ENCODE data around the gene CARNS1.

CARNS1 gene

GRCh38 chr11:67410369-67410831 lies 5.1 kb upstream of the CARNS1 start:
- Mint-ChIP-seq H3K4me1 (peaks cover 88% of the 10 kb centered on the region), H3K27me3 (no peaks in the 10 kb centered on the region), H3K9me3 (no peaks in the 10 kb centered on the region), H3K36me3 (no peaks in the 10 kb centered on the region), H3K27ac (peak overlapping the region; percentile 81), H3K4me3 (peak overlapping the region; percentile 67)

GRCh38 chr11:67410984-67411784 lies 4.3 kb upstream of the CARNS1 start:
- H3K36me3 Mint-ChIP-seq: no peaks in the 10 kb centered on the region
- no peaks in the 10 kb centered on the region for H3K9me3 Mint-ChIP-seq
- peak overlapping the region; percentile 46 for H3K27ac Mint-ChIP-seq
- H3K4me3 Mint-ChIP-seq: no peak overlapping the region
- H3K4me1 Mint-ChIP-seq: peaks cover 84% of the 10 kb centered on the region
- H3K27me3 Mint-ChIP-seq: no peaks in the 10 kb centered on the region

- no peak overlapping the region for H3K27ac Mint-ChIP-seq
- peaks cover 84% of the 10 kb centered on the region for H3K4me1 Mint-ChIP-seq
- H3K36me3 Mint-ChIP-seq: no peaks in the 10 kb centered on the region
- no peaks in the 10 kb centered on the region for H3K9me3 Mint-ChIP-seq
- H3K4me3 Mint-ChIP-seq: peak overlapping the region; percentile 23
- no peaks in the 10 kb centered on the region for H3K27me3 Mint-ChIP-seq
Measured at GRCh38 chr11:67411785-67412152, 3.7 kb upstream of the CARNS1 start.

- Mint-ChIP-seq H3K4me1 (peaks cover 82% of the 10 kb centered on the region), H3K27ac (peak overlapping the region; percentile 60), H3K27me3 (no peaks in the 10 kb centered on the region), H3K9me3 (no peaks in the 10 kb centered on the region), H3K36me3 (no peaks in the 10 kb centered on the region), H3K4me3 (no peak overlapping the region)
Measured at GRCh38 chr11:67412495-67413179, 2.8 kb upstream of the CARNS1 start.

GRCh38 chr11:67413266-67413849 lies 2.1 kb upstream of the CARNS1 start:
- Mint-ChIP-seq H3K27me3 (no peaks in the 10 kb centered on the region), H3K27ac (peak overlapping the region; percentile 60), H3K9me3 (no peaks in the 10 kb centered on the region), H3K36me3 (no peaks in the 10 kb centered on the region), H3K4me3 (peak overlapping the region; percentile 71), H3K4me1 (peaks cover 82% of the 10 kb centered on the region)

GRCh38 chr11:67416416-67417335 lies 1.2 kb downstream of the CARNS1 start:
- Mint-ChIP-seq H3K4me1 (peaks cover 80% of the 10 kb centered on the region), H3K27me3 (no peaks in the 10 kb centered on the region), H3K27ac (peak overlapping the region; percentile 85), H3K9me3 (no peaks in the 10 kb centered on the region), H3K36me3 (no peaks in the 10 kb centered on the region), H3K4me3 (peak overlapping the region; percentile 85)

GRCh38 chr11:67417425-67417824 lies 1.9 kb downstream of the CARNS1 start:
- no peak overlapping the region for H3K27ac Mint-ChIP-seq
- H3K27me3 Mint-ChIP-seq: no peaks in the 10 kb centered on the region
- H3K4me1 Mint-ChIP-seq: peaks cover 72% of the 10 kb centered on the region
- no peaks in the 10 kb centered on the region for H3K36me3 Mint-ChIP-seq
- H3K9me3 Mint-ChIP-seq: no peaks in the 10 kb centered on the region
- no peak overlapping the region for H3K4me3 Mint-ChIP-seq

- Mint-ChIP-seq H3K4me3 (peak overlapping the region; percentile 73), H3K9me3 (no peaks in the 10 kb centered on the region), H3K27me3 (no peaks in the 10 kb centered on the region), H3K27ac (peak overlapping the region; percentile 68), H3K4me1 (peaks cover 67% of the 10 kb centered on the region), H3K36me3 (no peaks in the 10 kb centered on the region)
Measured at GRCh38 chr11:67418476-67419281, 3.2 kb downstream of the CARNS1 start.

- peak overlapping the region; percentile 84 for H3K4me3 Mint-ChIP-seq
- H3K27ac Mint-ChIP-seq: no peak overlapping the region
- H3K27me3 Mint-ChIP-seq: no peaks in the 10 kb centered on the region
- H3K4me1 Mint-ChIP-seq: peaks cover 60% of the 10 kb centered on the region
- H3K36me3 Mint-ChIP-seq: no peaks in the 10 kb centered on the region
- H3K9me3 Mint-ChIP-seq: no peaks in the 10 kb centered on the region
Measured at GRCh38 chr11:67419325-67420049, 4.0 kb downstream of the CARNS1 start.

GRCh38 chr11:67420147-67420645 lies 4.7 kb downstream of the CARNS1 start:
- no peaks in the 10 kb centered on the region for H3K27me3 Mint-ChIP-seq
- peak overlapping the region; percentile 84 for H3K4me3 Mint-ChIP-seq
- H3K4me1 Mint-ChIP-seq: peaks cover 62% of the 10 kb centered on the region
- H3K36me3 Mint-ChIP-seq: no peaks in the 10 kb centered on the region
- no peaks in the 10 kb centered on the region for H3K9me3 Mint-ChIP-seq
- H3K27ac Mint-ChIP-seq: peak overlapping the region; percentile 84

- Mint-ChIP-seq H3K27me3 (no peaks in the 10 kb centered on the region), H3K4me1 (peaks cover 61% of the 10 kb centered on the region)
Measured at GRCh38 chr11:67420646-67421429, 5.4 kb downstream of the CARNS1 start.

GRCh38 chr11:67421430-67422031 lies 6.1 kb downstream of the CARNS1 start:
- Mint-ChIP-seq H3K36me3 (no peaks in the 10 kb centered on the region), H3K9me3 (no peaks in the 10 kb centered on the region), H3K4me1 (peaks cover 55% of the 10 kb centered on the region), H3K4me3 (peak overlapping the region; percentile 79), H3K27ac (peak overlapping the region; percentile 85), H3K27me3 (no peaks in the 10 kb centered on the region)

More at GRCh38 chr11:67420646-67421429, 5.4 kb downstream of the CARNS1 start:
- peak overlapping the region; percentile 85 for H3K27ac Mint-ChIP-seq
- no peaks in the 10 kb centered on the region for H3K36me3 Mint-ChIP-seq
- no peaks in the 10 kb centered on the region for H3K9me3 Mint-ChIP-seq
- peak overlapping the region; percentile 79 for H3K4me3 Mint-ChIP-seq

GRCh38 chr11:67422891-67423290 lies 7.4 kb downstream of the CARNS1 start:
- Mint-ChIP-seq H3K27ac (no peak overlapping the region), H3K27me3 (no peaks in the 10 kb centered on the region), H3K4me1 (peaks cover 52% of the 10 kb centered on the region), H3K9me3 (no peaks in the 10 kb centered on the region), H3K36me3 (no peaks in the 10 kb centered on the region), H3K4me3 (no peak overlapping the region)

All from activated naive CD4-positive, alpha-beta T cell treated with anti-CD3 and anti-CD28 coated beads, Interleukin-2, amount 50 U/mL, for 24 hours (primary cell).